Gastrocnemius medialis (tissue), 4 donors: ENCODE results near the gene CA10.

ENCODE experiments used
- POLR2A ChIP-seq, 2 donors: fragments of 450-650 bp; IDR thresholded peaks; one replicate each; pipeline ENCODE4 v1.6.1; 2017; ENCODE audit warnings: antibody characterized with exemption in 2 of 2, mild to moderate bottlenecking in 2 of 2, moderate library complexity in 2 of 2
- TF ChIP-seq, protein P1 (sequence below), 5 experiments: fragments of 450-650 bp in 3 of 5; fragments of 200-600 bp in 2 of 5; sonication (generic) in 2 of 5; IDR thresholded peaks in 4 of 5; conservative IDR thresholded peaks in 1 of 5; 1 replicate in 4 of 5; 2 replicates in 1 of 5; pipeline ENCODE4 v1.5.1; 2016 to 2019; ENCODE audit warnings: antibody characterized with exemption in 5 of 5, mild to moderate bottlenecking in 3 of 5, moderate library complexity in 3 of 5

DNA sequence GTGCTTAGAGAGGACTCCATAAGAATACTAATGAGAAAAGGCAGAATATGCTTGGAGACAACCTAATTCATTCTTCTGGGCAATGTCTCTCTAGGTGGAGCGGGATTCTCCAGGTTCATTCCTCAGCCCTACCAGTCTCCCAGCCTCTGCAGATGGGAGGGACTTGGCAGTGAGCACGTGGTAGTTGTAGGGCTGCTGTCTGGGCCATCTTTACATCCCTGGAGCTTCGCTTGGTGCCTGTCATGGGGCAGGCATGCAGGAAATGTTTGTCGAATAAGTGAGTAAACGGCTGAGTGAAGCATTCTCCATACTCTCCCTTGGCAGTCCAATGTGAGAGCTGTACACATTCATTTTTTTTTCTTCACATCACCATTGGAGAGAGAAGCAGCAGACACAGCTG is 510.7 kb downstream of the CA10 start:
- TF ChIP-seq, protein P1, sequence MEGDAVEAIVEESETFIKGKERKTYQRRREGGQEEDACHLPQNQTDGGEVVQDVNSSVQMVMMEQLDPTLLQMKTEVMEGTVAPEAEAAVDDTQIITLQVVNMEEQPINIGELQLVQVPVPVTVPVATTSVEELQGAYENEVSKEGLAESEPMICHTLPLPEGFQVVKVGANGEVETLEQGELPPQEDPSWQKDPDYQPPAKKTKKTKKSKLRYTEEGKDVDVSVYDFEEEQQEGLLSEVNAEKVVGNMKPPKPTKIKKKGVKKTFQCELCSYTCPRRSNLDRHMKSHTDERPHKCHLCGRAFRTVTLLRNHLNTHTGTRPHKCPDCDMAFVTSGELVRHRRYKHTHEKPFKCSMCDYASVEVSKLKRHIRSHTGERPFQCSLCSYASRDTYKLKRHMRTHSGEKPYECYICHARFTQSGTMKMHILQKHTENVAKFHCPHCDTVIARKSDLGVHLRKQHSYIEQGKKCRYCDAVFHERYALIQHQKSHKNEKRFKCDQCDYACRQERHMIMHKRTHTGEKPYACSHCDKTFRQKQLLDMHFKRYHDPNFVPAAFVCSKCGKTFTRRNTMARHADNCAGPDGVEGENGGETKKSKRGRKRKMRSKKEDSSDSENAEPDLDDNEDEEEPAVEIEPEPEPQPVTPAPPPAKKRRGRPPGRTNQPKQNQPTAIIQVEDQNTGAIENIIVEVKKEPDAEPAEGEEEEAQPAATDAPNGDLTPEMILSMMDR (IDR thresholded peaks at IDR 0.05 in 4 of 5, conservative IDR thresholded peaks at IDR 0.05 in 1 of 5): no peak
- no peak for TF ChIP-seq POLR2A (IDR thresholded peaks at IDR 0.05)
